Limb (tissue), 2 donors: ENCODE measurements around the gene USP15.
"Not testable (repeated sequence)": the region's sequence is repeated elsewhere in the genome, so short reads cannot be mapped to it uniquely, and the experiment has no call there.

ENCODE experiments used
- DNase-seq, 2 donors: peaks; one replicate each; pipeline ENCODE4 v3.0.0-alpha.2; 2016; ENCODE audit errors: extremely low spot score in 2 of 2

The USP15 gene

GRCh38 chr12:62368430-62369223 is 108.4 kb downstream of the USP15 start:
- DNase-seq = not testable (repeated sequence)

GRCh38 chr12:62370189-62370588 is 110.0 kb downstream of the USP15 start:
- no peak for DNase-seq

DNA sequence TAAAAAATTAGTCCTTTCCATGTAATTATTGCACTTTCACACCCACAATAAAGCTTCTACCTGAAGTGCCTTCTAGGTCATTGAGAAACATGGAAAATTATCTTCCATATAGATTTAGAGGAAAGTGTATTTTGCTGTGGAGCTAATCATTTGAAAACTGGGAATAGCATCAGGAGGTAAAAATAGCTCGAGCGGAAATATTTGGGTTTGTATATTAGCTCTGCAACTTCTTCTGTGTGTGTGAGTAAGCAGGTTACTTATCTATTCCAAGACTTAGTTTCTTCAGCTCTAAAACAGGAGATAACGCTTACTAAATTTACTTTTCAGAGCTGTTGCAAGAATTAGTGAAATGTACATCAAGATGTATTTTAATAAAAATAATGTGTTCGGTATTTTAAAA is 111.5 kb downstream of the USP15 start:
- DNase-seq = no peak

DNA sequence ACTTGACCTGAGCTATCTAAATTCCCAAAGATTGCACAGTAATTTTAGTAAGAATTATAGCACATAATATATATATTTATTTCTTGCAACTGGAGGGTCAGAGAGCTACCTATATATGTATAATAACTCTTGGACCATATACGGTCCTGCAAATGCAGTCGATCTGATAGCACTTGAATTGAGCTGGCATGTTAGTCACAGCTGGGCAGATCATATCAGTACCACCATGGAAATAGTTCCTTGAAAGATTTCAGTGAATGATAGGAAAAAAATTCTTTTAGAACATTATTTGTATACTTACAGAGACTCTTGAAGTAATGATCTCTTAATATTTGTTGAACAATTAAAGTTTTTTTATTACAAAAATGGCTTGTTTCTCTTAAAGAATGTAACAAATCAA is 111.9 kb downstream of the USP15 start:
- DNase-seq = no peak

DNA sequence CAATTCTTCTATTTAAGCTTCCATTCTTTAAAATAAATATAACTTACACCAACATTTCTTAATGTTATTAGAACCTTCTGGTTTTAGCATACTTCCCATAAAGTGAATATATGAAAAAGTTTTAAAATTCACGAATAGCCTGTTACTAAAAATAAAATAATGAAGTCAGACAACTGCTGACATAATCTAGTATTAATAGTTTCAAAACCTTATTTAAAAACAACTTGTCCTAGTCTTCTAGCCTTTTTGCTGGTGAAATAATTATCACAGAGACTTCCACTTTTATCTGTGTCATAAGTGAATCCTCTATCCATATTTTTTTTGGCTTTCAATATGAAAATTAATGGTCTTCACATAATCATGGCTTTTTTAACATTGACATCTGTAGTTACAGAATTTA is 112.6 kb downstream of the USP15 start:
- no peak for DNase-seq

- DNase-seq = no peak
Measured at GRCh38 chr12:62375603-62376002, 115.4 kb downstream of the USP15 start.

DNA sequence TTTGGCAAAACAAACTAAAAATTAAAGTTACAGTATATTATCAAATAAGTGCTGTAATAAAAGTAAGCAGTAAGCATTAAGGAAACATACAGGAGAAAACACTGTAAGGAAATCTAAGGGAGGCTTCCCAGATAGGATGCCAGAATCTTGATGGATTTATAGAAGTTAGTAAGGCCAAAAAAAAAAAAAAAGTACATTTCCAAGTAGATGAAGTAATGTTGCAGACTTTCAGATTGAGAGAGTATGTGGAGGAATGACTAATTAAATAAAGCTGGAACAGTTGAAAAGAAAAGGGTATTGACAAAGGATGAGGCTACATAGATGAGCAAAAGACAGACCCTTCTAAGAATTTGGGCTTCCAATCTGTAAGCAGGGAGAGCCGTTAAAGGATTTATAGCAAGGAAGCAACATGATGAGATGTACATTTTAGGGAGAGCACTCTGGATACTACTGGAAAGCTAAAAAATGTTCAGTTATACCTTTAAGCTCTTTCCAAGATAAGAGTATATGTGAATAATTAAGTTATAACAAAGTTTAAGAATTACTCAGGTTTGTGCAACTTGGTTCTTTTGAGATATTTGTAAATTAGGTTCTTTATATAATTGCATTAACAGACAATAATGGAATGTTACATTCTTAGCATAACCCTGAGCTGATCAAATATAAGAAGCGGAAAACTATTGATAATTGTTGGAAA is 119.0 kb downstream of the USP15 start:
- no peak for DNase-seq

GRCh38 chr12:62379723-62380045 is 119.5 kb downstream of the USP15 start:
- DNase-seq = no peak

DNA sequence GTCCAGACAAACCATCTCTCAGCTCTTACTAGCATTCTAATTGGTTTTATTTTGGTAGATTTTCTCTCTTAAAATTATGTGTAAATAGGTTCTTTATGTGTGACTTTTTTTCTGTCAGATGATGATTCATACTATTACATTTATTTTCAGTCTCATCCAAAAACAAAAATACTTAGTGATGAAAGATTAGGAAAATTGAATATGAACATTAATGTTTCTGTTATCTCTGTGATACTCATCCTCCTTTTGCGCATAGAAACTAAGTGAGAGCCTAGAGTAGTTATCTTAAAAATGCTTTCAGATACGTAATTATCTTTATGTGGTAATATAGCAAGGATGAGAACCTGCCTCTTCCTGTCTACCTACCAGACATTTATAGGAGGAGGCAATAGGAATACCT is 122.3 kb downstream of the USP15 start:
- DNase-seq = no peak

GRCh38 chr12:62396750-62397149 is 136.5 kb downstream of the USP15 start:
- no peak for DNase-seq

DNA sequence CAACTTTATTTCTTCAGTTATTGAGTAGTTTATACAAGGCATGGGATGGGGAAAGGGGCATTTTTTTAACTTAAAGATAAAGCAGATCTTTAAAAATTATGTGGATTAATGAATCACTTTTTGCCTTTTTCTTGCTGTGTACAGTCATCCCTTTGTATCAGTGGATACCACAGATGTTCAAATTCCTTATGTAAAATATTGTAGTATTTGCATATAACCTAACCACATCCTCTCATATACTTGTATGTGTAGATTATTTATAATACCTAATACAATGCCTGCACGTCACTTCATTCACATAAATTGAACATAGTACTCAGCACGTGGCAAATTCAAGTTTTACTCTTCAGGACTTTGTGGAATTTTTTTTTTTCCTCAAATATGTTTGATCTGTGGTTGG is 139.9 kb downstream of the USP15 start:
- DNase-seq = no peak

- DNase-seq = no peak
Measured at GRCh38 chr12:62401631-62402030, 141.4 kb downstream of the USP15 start.

DNA sequence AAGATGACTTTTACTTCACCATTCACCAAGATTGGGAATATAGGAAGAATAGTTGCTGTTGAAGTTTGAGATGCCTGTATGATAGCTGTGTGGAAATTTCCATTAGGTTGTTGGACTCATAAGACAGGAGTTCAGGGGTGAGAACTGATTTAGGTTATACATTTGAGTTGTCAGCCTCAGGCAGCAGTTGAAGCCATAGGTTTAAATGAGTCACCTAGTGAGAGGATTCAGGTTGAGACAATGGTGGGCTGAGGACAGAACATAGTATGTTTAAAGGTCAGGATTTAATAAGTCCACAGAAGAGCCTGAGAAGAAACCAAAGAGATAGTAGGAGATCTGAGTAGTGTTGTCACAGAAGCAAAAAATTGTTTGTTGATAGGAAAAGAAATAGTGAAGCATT is 142.8 kb downstream of the USP15 start:
- DNase-seq = no peak

DNA sequence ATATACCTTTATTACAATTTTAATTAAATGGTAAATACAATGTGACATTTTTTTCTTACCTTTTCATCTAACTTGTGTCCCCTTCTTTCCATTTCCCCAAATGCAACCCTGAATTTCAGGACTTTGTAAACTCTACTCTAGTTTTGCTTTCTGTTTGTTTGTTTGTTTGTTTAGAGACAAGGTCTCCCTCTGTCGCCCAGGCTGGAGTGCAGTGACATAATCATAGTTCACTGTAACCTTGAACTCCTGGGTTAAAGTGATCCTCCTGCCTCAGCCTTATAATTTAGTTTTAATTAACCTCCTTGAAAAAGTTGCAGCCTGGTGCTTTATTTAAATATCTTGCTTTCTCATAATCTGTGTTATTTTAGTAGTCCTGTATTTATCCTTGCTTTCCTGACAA is 147.4 kb downstream of the USP15 start:
- no peak for DNase-seq

DNA sequence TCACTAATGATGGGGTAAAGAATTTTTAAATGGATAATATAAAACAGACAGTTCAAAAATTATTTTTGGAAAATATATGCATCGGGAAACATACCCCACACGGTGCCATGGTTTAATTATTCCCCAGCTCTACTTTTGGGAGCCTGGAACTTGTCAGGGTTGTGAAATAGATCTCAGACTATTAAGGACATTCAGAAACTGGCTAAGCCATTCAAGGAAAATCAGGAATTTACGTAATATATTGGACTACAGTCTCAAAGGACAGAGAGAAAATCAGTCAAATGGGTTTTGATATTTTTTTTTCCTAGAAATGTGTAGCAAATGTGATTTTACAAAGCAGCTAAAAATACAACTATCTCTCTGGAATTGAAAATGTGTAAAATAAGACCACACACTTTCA is 148.9 kb downstream of the USP15 start:
- no peak for DNase-seq

GRCh38 chr12:62414180-62414579 is 154.0 kb downstream of the USP15 start:
- no peak for DNase-seq

- no peak for DNase-seq
Measured at GRCh38 chr12:62426089-62426488, 165.9 kb downstream of the USP15 start.

DNA sequence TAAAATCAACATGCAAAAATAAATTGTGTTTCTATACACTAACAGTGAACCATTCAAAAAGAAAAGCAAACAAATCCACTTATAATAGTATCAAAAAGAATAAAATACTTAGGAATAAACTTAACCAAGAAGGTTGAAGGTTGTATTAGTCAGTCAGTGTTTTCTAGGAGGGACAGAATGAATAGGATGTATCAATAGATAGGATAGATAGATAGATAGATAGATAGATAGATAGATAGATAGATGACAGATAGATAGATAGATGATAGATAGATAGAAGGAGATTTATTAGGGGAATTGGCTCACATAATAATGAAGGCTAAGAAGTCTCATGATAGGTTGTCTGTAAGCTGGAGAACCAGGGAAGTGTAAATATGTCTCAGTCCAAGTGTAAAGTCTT is 169.3 kb downstream of the USP15 start:
- DNase-seq = no peak

- DNase-seq = no peak
Measured at GRCh38 chr12:62434494-62435302, 174.5 kb downstream of the USP15 start.

GRCh38 chr12:62435303-62436163 is 175.3 kb downstream of the USP15 start:
- DNase-seq = peak; percentile 34 to 56

GRCh38 chr12:62436164-62436503 is 175.9 kb downstream of the USP15 start:
- no peak for DNase-seq
